IPS DF 6.9 (cell line): Measurements from ENCODE around the gene DCAF8L1.
"Not testable (repeated sequence)": the region's sequence is repeated elsewhere in the genome, so short reads cannot be mapped to it uniquely, and the experiment has no call there.

Experiments used
- DNase-seq: peaks from one replicate; pipeline ENCODE4 v3.0.0-alpha.2; 2013; ENCODE audit warnings: low read depth, low spot score
- H3K27ac ChIP-seq: one replicate; pipeline ENCODE4 v1.5.1; 2013; ENCODE audit warnings: low read length, control low read depth
- H3K27me3 ChIP-seq: 2 replicates; pipeline ENCODE4 v1.6.1; 2013; ENCODE audit warnings: mild to moderate bottlenecking, low read length; ENCODE audit not compliant: control insufficient read depth, insufficient read depth
- H3K36me3 ChIP-seq: 2 replicates; pipeline ENCODE4 v1.6.1; 2013; ENCODE audit warnings: low read length; ENCODE audit not compliant: control insufficient read depth, insufficient read depth
- H3K4me1 ChIP-seq: 2 replicates; pipeline ENCODE4 v1.6.1; 2013; ENCODE audit warnings: low read length; ENCODE audit not compliant: control insufficient read depth, insufficient read depth
- H3K4me3 ChIP-seq: 2 replicates; pipeline ENCODE4 v1.5.1; 2013; ENCODE audit warnings: mild to moderate bottlenecking, low read length
- H3K9me3 ChIP-seq: 2 replicates; pipeline ENCODE4 v1.6.1; 2013; ENCODE audit warnings: low read length, inconsistent platforms; ENCODE audit not compliant: control insufficient read depth, insufficient read depth
- WGBS: extraction: QIAGEN DNeasy Blood & Tissue Kit; methylation state at CpG from one replicate; pipeline ENCODE4 v1.1.7; 2013; ENCODE audit warnings: mixed read lengths, missing lambda C conversion rate; ENCODE audit not compliant: insufficient read length, insufficient coverage; 5-methylcytosine and 5-hydroxymethylcytosine counted together

The DCAF8L1 gene

GRCh38 chrX:27981349-27981748 is at the start of gene DCAF8L1:
TSS of gene DCAF8L1 (minus strand) at chrX:27981449. CDS start at chrX:27981334, 115 bp downstream.
- Histone ChIP-seq H3K27ac (no peak within 1 kb of the TSS), H3K27me3 (no peaks in the 10 kb centered on the region), H3K36me3 (no peaks in the 10 kb centered on the region), H3K9me3 (no peaks in the 10 kb centered on the region), H3K4me1 (no peaks in the 10 kb centered on the region), H3K4me3 (no peak within 1 kb of the TSS)
- WGBS, result no CpG with 5 or more reads among the region's 14 CpGs
- no peak for DNase-seq

GRCh38 chrX:28022371-28022770 is 41.1 kb upstream of the DCAF8L1 start:
- Histone ChIP-seq H3K36me3 (no peaks in the 10 kb centered on the region), H3K4me1 (no peaks in the 10 kb centered on the region), H3K27me3 (no peaks in the 10 kb centered on the region), H3K4me3 (no peak overlapping the region), H3K9me3 (no peaks in the 10 kb centered on the region), H3K27ac (no peak overlapping the region)
- WGBS, result no CpG with 5 or more reads among the region's 2 CpGs
- DNase-seq, result no peak

- no CpG with 5 or more reads among the region's 1 CpG for WGBS
- Histone ChIP-seq H3K9me3 (no peaks in the 10 kb centered on the region), H3K36me3 (no peaks in the 10 kb centered on the region), H3K27me3 (no peaks in the 10 kb centered on the region), H3K4me3 (no peak overlapping the region), H3K4me1 (no peaks in the 10 kb centered on the region), H3K27ac (no peak overlapping the region)
- DNase-seq, result no peak
Observed at GRCh38 chrX:28016823-28017222, 35.6 kb upstream of the DCAF8L1 start.

GRCh38 chrX:28015993-28016392 is 34.7 kb upstream of the DCAF8L1 start:
- no peaks in the 10 kb centered on the region for H3K4me1 ChIP-seq
- no peaks in the 10 kb centered on the region for H3K9me3 ChIP-seq
- no peak for DNase-seq
- H3K4me3 ChIP-seq, result no peak overlapping the region
- H3K27me3 ChIP-seq, result no peaks in the 10 kb centered on the region
- H3K36me3 ChIP-seq, result no peaks in the 10 kb centered on the region
- H3K27ac ChIP-seq, result no peak overlapping the region
- no CpG with 5 or more reads among the region's 6 CpGs for WGBS

GRCh38 chrX:28010875-28011274 is 29.6 kb upstream of the DCAF8L1 start:
- no CpG with 5 or more reads among the region's 2 CpGs for WGBS
- Histone ChIP-seq H3K27ac (no peak overlapping the region), H3K27me3 (no peaks in the 10 kb centered on the region), H3K4me1 (no peaks in the 10 kb centered on the region), H3K9me3 (no peaks in the 10 kb centered on the region), H3K4me3 (no peak overlapping the region), H3K36me3 (no peaks in the 10 kb centered on the region)
- DNase-seq, result no peak

GRCh38 chrX:27998666-27999065 is 17.4 kb upstream of the DCAF8L1 start:
- Histone ChIP-seq H3K36me3 (no peaks in the 10 kb centered on the region), H3K9me3 (no peaks in the 10 kb centered on the region), H3K27ac (no peak overlapping the region), H3K4me3 (no peak overlapping the region), H3K4me1 (no peaks in the 10 kb centered on the region), H3K27me3 (no peaks in the 10 kb centered on the region)
- no CpG with 5 or more reads among the region's 1 CpG for WGBS
- DNase-seq, result no peak

- no CpG with 5 or more reads among the region's 2 CpGs for WGBS
- no peak overlapping the region for H3K4me3 ChIP-seq
- no peaks in the 10 kb centered on the region for H3K9me3 ChIP-seq
- DNase-seq, result no peak
- no peak overlapping the region for H3K27ac ChIP-seq
- no peaks in the 10 kb centered on the region for H3K27me3 ChIP-seq
- no peaks in the 10 kb centered on the region for H3K4me1 ChIP-seq
- H3K36me3 ChIP-seq, result no peaks in the 10 kb centered on the region
Observed at GRCh38 chrX:27997622-27998021, 16.4 kb upstream of the DCAF8L1 start.

GRCh38 chrX:27996132-27996531 is 14.9 kb upstream of the DCAF8L1 start:
- no peak overlapping the region for H3K4me3 ChIP-seq
- no peaks in the 10 kb centered on the region for H3K4me1 ChIP-seq
- H3K27ac ChIP-seq, result no peak overlapping the region
- H3K27me3 ChIP-seq, result no peaks in the 10 kb centered on the region
- no peaks in the 10 kb centered on the region for H3K9me3 ChIP-seq
- no peak for DNase-seq
- no peaks in the 10 kb centered on the region for H3K36me3 ChIP-seq
- no CpG with 5 or more reads among the region's 3 CpGs for WGBS

GRCh38 chrX:27995611-27996010 is 14.4 kb upstream of the DCAF8L1 start:
- WGBS, result no CpG with 5 or more reads among the region's 3 CpGs
- Histone ChIP-seq H3K27ac (no peak overlapping the region), H3K4me1 (no peaks in the 10 kb centered on the region), H3K36me3 (no peaks in the 10 kb centered on the region), H3K9me3 (no peaks in the 10 kb centered on the region), H3K4me3 (no peak overlapping the region), H3K27me3 (no peaks in the 10 kb centered on the region)
- DNase-seq, result no peak

GRCh38 chrX:27987862-27988646 is 6.8 kb upstream of the DCAF8L1 start:
- no CpG with 5 or more reads among the region's 2 CpGs for WGBS
- Histone ChIP-seq H3K27me3 (no peaks in the 10 kb centered on the region), H3K36me3 (no peaks in the 10 kb centered on the region), H3K4me3 (no peak overlapping the region), H3K9me3 (no peaks in the 10 kb centered on the region), H3K27ac (no peak overlapping the region), H3K4me1 (no peaks in the 10 kb centered on the region)
- no peak for DNase-seq

- H3K9me3 ChIP-seq, H3K27ac ChIP-seq, DNase-seq, H3K36me3 ChIP-seq, H3K27me3 ChIP-seq, H3K4me3 ChIP-seq, H3K4me1 ChIP-seq: not testable (repeated sequence)
- WGBS, result no CpG with 5 or more reads among the region's 4 CpGs
Observed at GRCh38 chrX:27976934-27977333, 4.3 kb downstream of the DCAF8L1 start.
